WTC11 (cell line): ENCODE results near the gene ITPR1. TPM values are rescaled to one million over a fixed set of nuclear protein-coding genes. Genes with fewer than 3 reads are reported as not detected.

Source experiments
- ATAC-seq: fragments of 200-7000 bp; cut with Tn5 transposase; 2 replicates; pipeline ENCODE4 v1.10.0; 2021; ENCODE audit warnings: mild to moderate bottlenecking, moderate library complexity
- CTCF ChIA-PET: fragments of 300-600 bp; sonication (Branson Sonifier 250); formaldehyde crosslinking; loops from one replicate; lab custom pipeline; 2021; ENCODE audit warnings: antibody characterized with exemption; lab: Charles Lee
- POLR2A ChIA-PET: fragments of 350-600 bp; sonication (Branson Sonifier 250); formaldehyde crosslinking; loops from one replicate; lab custom pipeline; 2021; ENCODE audit warnings: antibody characterized with exemption; lab: Charles Lee
- DNase-seq: peaks from one replicate; pipeline ENCODE4 v3.0.0; 2021; ENCODE audit warnings: low spot score
- H3K27ac Mint-ChIP-seq: 2 replicates; pipeline ENCODE4 v1.8.0; 2021; ENCODE audit warnings: mixed read lengths
- H3K27me3 Mint-ChIP-seq: 2 replicates; pipeline ENCODE4 v1.8.0; 2021; ENCODE audit warnings: low read depth, mild to moderate bottlenecking, moderate library complexity, mixed read lengths
- H3K36me3 Mint-ChIP-seq: 2 replicates; pipeline ENCODE4 v1.8.0; 2021; ENCODE audit warnings: mixed read lengths
- H3K4me1 Mint-ChIP-seq: 2 replicates; pipeline ENCODE4 v1.8.0; 2022; ENCODE audit warnings: mixed read lengths
- H3K4me3 Mint-ChIP-seq: 2 replicates; pipeline ENCODE4 v1.8.0; 2021; ENCODE audit warnings: mild to moderate bottlenecking, moderate library complexity, mixed read lengths
- H3K9me3 Mint-ChIP-seq: 2 replicates; pipeline ENCODE4 v1.8.0; 2021; ENCODE audit warnings: mixed read lengths
- ATF1 ChIP-seq: sonication (generic); formaldehyde crosslinking; IDR thresholded peaks from 2 replicates; pipeline ENCODE4 v1.8.1; 2023; ENCODE audit warnings: mild to moderate bottlenecking, moderate library complexity, missing genetic modification reagents
- ATF2 ChIP-seq: sonication (generic); formaldehyde crosslinking; IDR thresholded peaks from 2 replicates; pipeline ENCODE4 v1.8.1; 2022; ENCODE audit warnings: low read depth, missing genetic modification reagents, borderline replicate concordance
- CBFB ChIP-seq: sonication (generic); formaldehyde crosslinking; IDR thresholded peaks from 2 replicates; pipeline ENCODE4 v1.8.1; 2022; ENCODE audit warnings: mild to moderate bottlenecking, low read depth, missing genetic modification reagents
- CREB1 ChIP-seq: sonication (generic); formaldehyde crosslinking; IDR thresholded peaks from 2 replicates; pipeline ENCODE4 v1.8.0; 2023; ENCODE audit warnings: mild to moderate bottlenecking, missing genetic modification reagents
- CREM ChIP-seq: sonication (generic); formaldehyde crosslinking; IDR thresholded peaks from 2 replicates; pipeline ENCODE4 v1.8.1; 2022; ENCODE audit warnings: mild to moderate bottlenecking, missing genetic modification reagents, moderate library complexity
- CTCF ChIP-seq: fragments of 200-600 bp; IDR thresholded peaks from 2 replicates; pipeline ENCODE4 v1.8.0; 2022; ENCODE audit warnings: antibody characterized with exemption
- FOXP1 ChIP-seq: sonication (generic); formaldehyde crosslinking; IDR thresholded peaks from 2 replicates; pipeline ENCODE4 v1.8.0; 2022; ENCODE audit warnings: missing genetic modification reagents, mild to moderate bottlenecking, moderate library complexity, borderline replicate concordance
- GABPB1 ChIP-seq: sonication (generic); formaldehyde crosslinking; IDR thresholded peaks from 2 replicates; pipeline ENCODE4 v1.8.1; 2023; ENCODE audit warnings: mild to moderate bottlenecking, missing genetic modification reagents
- NFE2L1 ChIP-seq: sonication (generic); formaldehyde crosslinking; IDR thresholded peaks from 2 replicates; pipeline ENCODE4 v1.8.1; 2023; ENCODE audit warnings: missing genetic modification reagents
- NFYB ChIP-seq: sonication (generic); formaldehyde crosslinking; conservative IDR thresholded peaks from 2 replicates; pipeline ENCODE4 v1.8.0; 2022; ENCODE audit warnings: low read depth, missing genetic modification reagents
- NR1H2 ChIP-seq: sonication (generic); formaldehyde crosslinking; IDR thresholded peaks from 2 replicates; pipeline ENCODE4 v1.9.0; 2021; ENCODE audit warnings: mild to moderate bottlenecking, moderate library complexity, missing genetic modification reagents
- RELA ChIP-seq: sonication (generic); formaldehyde crosslinking; IDR thresholded peaks from 2 replicates; pipeline ENCODE4 v1.8.1; 2022; ENCODE audit warnings: missing genetic modification reagents, mild to moderate bottlenecking, borderline replicate concordance
- RORB ChIP-seq: fragments of 250-450 bp; sonication (Bioruptor Pico); IDR thresholded peaks from 2 replicates; pipeline ENCODE4 v1.9.0; 2021; ENCODE audit warnings: mild to moderate bottlenecking
- SP1 ChIP-seq: sonication (generic); formaldehyde crosslinking; conservative IDR thresholded peaks from 2 replicates; pipeline ENCODE4 v1.8.1; 2022; ENCODE audit warnings: missing genetic modification reagents
- ZNF317 ChIP-seq: sonication (generic); formaldehyde crosslinking; IDR thresholded peaks from 2 replicates; pipeline ENCODE4 v1.8.1; 2023; ENCODE audit warnings: low read depth, mild to moderate bottlenecking, moderate library complexity, missing genetic modification reagents, borderline replicate concordance
- total RNA-seq: library from RNA; stranded (reverse); gene quantifications from 3 replicates; pipeline ENCODE4 v1.2.3, GENCODE V29; 2021
- TF ChIP-seq, protein P1 (sequence below): fragments of 250-450 bp; sonication (Bioruptor Pico); IDR thresholded peaks from 2 replicates; pipeline ENCODE4 v1.9.0; 2021; ENCODE audit warnings: moderate library complexity, mild to moderate bottlenecking, inconsistent platforms, borderline replicate concordance
- TF ChIP-seq, protein P2 (sequence below): sonication (generic); formaldehyde crosslinking; IDR thresholded peaks from 2 replicates; pipeline ENCODE4 v1.8.0; 2022; ENCODE audit warnings: missing genetic modification reagents
- TF ChIP-seq, protein P3 (sequence below): sonication (generic); formaldehyde crosslinking; IDR thresholded peaks from 2 replicates; pipeline ENCODE4 v1.8.1; 2023; ENCODE audit warnings: mild to moderate bottlenecking, missing genetic modification reagents, borderline replicate concordance

ITPR1 gene
- total RNA-seq, 1 experiment from 2014 or later = 11.8 TPM

GRCh38 chr3:4813909-4814304 is 320.8 kb downstream of the ITPR1 start:
- ATAC-seq (no peak), DNase-seq (no peak)
- Mint-ChIP-seq H3K36me3 (peaks cover 31% of the 10 kb centered on the region), H3K27ac (no peak overlapping the region; the same call in 1 of the 2 replicates), H3K4me3 (no peak overlapping the region), H3K9me3 (peaks cover 23% of the 10 kb centered on the region), H3K27me3 (no peaks in the 10 kb centered on the region; the same call in 1 of the 2 replicates), H3K4me1 (peaks cover 3% of the 10 kb centered on the region)
- TF ChIP-seq ATF2 = no peak
- TF ChIP-seq CREB1 (CRISPR knock-in tag) = no peak
- POLR2A ChIA-PET = interaction anchor here (0.7 kb wide), 1 partner anchor 12 kb away, joined by 3 read pairs; no protein-coding TSS in a partner anchor
- CTCF ChIA-PET = interaction anchor here (0.9 to 1.3 kb wide), 4 partner anchors 10 to 162 kb away, joined by 3 to 4 read pairs (median 3); no protein-coding TSS in a partner anchor

DNA sequence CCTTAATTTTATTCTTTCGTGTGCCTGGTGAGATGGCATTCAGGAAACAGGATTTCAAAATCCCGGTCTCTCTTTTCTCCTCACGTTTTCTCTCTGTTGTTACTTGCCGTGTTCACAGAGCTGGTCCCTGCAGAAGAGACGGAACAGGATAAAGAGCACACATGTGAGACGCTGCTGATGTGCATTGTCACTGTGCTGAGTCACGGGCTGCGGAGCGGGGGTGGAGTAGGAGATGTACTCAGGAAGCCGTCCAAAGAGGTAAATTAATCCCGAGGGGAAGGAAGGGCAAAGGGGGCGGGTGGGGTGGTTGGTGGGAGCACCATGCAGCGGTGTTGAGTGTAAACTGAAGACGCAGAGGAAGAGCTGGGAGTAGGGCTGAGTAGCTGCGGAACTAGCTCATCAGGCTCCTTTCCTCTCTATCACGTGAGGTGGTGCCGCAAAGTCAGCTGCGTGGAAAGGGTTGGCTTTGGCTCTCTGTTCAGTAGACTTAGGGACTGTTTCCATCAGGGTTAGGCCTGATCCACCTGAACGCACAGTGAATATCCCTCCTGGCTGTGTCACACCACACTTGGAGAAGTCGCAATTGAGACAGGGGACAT is 321.3 kb downstream of the ITPR1 start:
- ChIA-PET CTCF (interaction anchor here (0.9 to 1.3 kb wide), 4 partner anchors 10 to 162 kb away, joined by 3 to 4 read pairs (median 3); no protein-coding TSS in a partner anchor), POLR2A (interaction anchor here (0.7 kb wide), 1 partner anchor 11 kb away, joined by 3 read pairs; no protein-coding TSS in a partner anchor)
- DNase-seq (no peak), ATAC-seq (peak; percentile 46)
- Mint-ChIP-seq H3K27ac (no peak overlapping the region), H3K4me1 (peaks cover 3% of the 10 kb centered on the region), H3K9me3 (peaks cover 23% of the 10 kb centered on the region), H3K4me3 (no peak overlapping the region), H3K36me3 (peaks cover 31% of the 10 kb centered on the region), H3K27me3 (no peaks in the 10 kb centered on the region; the same call in 1 of the 2 replicates)
- TF ChIP-seq RORB (CRISPR knock-in tag) (no peak), NFYB (CRISPR knock-in tag) (no peak), ATF1 (no peak)

- POLR2A ChIA-PET = no interaction called here
- no peak overlapping the region for H3K4me3 Mint-ChIP-seq
- H3K36me3 Mint-ChIP-seq = peaks cover 31% of the 10 kb centered on the region
- CTCF ChIA-PET = interaction anchor here (1.3 kb wide), 1 partner anchor 12 kb away, joined by 3 read pairs; no protein-coding TSS in a partner anchor
- no peak for ATAC-seq
- no peak for DNase-seq
- no peak overlapping the region for H3K27ac Mint-ChIP-seq
- H3K4me1 Mint-ChIP-seq = peaks cover 3% of the 10 kb centered on the region
- H3K9me3 Mint-ChIP-seq = peaks cover 23% of the 10 kb centered on the region
- TF ChIP-seq, protein P1, sequence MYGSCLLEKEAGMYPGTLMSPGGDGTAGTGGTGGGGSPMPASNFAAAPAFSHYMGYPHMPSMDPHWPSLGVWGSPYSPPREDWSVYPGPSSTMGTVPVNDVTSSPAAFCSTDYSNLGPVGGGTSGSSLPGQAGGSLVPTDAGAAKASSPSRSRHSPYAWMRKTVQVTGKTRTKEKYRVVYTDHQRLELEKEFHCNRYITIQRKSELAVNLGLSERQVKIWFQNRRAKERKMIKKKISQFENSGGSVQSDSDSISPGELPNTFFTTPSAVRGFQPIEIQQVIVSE (CRISPR knock-in tag) = no peak
- TF ChIP-seq RELA (no peak), NR1H2 (CRISPR knock-in tag) (no peak), NFE2L1 (CRISPR knock-in tag) (no peak), RORB (CRISPR knock-in tag) (no peak), CTCF (no peak), ZNF317 (CRISPR knock-in tag) (no peak), CREM (no peak), GABPB1 (CRISPR knock-in tag) (no peak), CBFB (CRISPR knock-in tag) (no peak), SP1 (CRISPR knock-in tag) (no peak), FOXP1 (CRISPR knock-in tag) (no peak)
- TF ChIP-seq, protein P2, sequence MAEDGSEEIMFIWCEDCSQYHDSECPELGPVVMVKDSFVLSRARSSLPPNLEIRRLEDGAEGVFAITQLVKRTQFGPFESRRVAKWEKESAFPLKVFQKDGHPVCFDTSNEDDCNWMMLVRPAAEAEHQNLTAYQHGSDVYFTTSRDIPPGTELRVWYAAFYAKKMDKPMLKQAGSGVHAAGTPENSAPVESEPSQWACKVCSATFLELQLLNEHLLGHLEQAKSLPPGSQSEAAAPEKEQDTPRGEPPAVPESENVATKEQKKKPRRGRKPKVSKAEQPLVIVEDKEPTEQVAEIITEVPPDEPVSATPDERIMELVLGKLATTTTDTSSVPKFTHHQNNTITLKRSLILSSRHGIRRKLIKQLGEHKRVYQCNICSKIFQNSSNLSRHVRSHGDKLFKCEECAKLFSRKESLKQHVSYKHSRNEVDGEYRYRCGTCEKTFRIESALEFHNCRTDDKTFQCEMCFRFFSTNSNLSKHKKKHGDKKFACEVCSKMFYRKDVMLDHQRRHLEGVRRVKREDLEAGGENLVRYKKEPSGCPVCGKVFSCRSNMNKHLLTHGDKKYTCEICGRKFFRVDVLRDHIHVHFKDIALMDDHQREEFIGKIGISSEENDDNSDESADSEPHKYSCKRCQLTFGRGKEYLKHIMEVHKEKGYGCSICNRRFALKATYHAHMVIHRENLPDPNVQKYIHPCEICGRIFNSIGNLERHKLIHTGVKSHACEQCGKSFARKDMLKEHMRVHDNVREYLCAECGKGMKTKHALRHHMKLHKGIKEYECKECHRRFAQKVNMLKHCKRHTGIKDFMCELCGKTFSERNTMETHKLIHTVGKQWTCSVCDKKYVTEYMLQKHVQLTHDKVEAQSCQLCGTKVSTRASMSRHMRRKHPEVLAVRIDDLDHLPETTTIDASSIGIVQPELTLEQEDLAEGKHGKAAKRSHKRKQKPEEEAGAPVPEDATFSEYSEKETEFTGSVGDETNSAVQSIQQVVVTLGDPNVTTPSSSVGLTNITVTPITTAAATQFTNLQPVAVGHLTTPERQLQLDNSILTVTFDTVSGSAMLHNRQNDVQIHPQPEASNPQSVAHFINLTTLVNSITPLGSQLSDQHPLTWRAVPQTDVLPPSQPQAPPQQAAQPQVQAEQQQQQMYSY (CRISPR knock-in tag) = no peak
- TF ChIP-seq, protein P3, sequence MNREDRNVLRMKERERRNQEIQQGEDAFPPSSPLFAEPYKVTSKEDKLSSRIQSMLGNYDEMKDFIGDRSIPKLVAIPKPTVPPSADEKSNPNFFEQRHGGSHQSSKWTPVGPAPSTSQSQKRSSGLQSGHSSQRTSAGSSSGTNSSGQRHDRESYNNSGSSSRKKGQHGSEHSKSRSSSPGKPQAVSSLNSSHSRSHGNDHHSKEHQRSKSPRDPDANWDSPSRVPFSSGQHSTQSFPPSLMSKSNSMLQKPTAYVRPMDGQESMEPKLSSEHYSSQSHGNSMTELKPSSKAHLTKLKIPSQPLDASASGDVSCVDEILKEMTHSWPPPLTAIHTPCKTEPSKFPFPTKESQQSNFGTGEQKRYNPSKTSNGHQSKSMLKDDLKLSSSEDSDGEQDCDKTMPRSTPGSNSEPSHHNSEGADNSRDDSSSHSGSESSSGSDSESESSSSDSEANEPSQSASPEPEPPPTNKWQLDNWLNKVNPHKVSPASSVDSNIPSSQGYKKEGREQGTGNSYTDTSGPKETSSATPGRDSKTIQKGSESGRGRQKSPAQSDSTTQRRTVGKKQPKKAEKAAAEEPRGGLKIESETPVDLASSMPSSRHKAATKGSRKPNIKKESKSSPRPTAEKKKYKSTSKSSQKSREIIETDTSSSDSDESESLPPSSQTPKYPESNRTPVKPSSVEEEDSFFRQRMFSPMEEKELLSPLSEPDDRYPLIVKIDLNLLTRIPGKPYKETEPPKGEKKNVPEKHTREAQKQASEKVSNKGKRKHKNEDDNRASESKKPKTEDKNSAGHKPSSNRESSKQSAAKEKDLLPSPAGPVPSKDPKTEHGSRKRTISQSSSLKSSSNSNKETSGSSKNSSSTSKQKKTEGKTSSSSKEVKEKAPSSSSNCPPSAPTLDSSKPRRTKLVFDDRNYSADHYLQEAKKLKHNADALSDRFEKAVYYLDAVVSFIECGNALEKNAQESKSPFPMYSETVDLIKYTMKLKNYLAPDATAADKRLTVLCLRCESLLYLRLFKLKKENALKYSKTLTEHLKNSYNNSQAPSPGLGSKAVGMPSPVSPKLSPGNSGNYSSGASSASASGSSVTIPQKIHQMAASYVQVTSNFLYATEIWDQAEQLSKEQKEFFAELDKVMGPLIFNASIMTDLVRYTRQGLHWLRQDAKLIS (CRISPR knock-in tag) = no peak
- H3K27me3 Mint-ChIP-seq = no peaks in the 10 kb centered on the region; the same call in 1 of the 2 replicates
Observed at GRCh38 chr3:4814904-4815574, 321.9 kb downstream of the ITPR1 start.
